Adipocyte (in vitro differentiated cells): Measurements from ENCODE around the gene COG8.

Source experiments
- DNase-seq: peaks from one replicate; pipeline ENCODE4 v3.0.0-alpha.2; 2015; ENCODE audit warnings: low read depth
- H3K27me3 ChIP-seq: replicated peaks from 2 replicates; pipeline ENCODE4 v1.7.0; 2013; ENCODE audit warnings: mild to moderate bottlenecking, low read length, moderate library complexity; ENCODE audit not compliant: control insufficient read depth, insufficient read depth
- H3K36me3 ChIP-seq: 2 replicates; pipeline ENCODE4 v1.7.0; 2013; ENCODE audit warnings: low read length, mild to moderate bottlenecking, moderate library complexity; ENCODE audit not compliant: control insufficient read depth, insufficient read depth, severe bottlenecking
- H3K4me1 ChIP-seq: 2 replicates; pipeline ENCODE4 v1.7.0; 2013; ENCODE audit warnings: mild to moderate bottlenecking, low read length, moderate library complexity; ENCODE audit not compliant: control insufficient read depth, insufficient read depth
- H3K4me3 ChIP-seq: 2 replicates; pipeline ENCODE4 v1.7.0; 2013; ENCODE audit warnings: mild to moderate bottlenecking, low read length, moderate library complexity
- H3K9ac ChIP-seq: 2 replicates; pipeline ENCODE4 v1.7.0; 2013; ENCODE audit warnings: mild to moderate bottlenecking, low read length, moderate library complexity
- H3K9me3 ChIP-seq: 2 replicates; pipeline ENCODE4 v1.7.0; 2013; ENCODE audit warnings: mild to moderate bottlenecking, low read length, moderate library complexity; ENCODE audit not compliant: control insufficient read depth

Gene COG8

GRCh38 chr16:69339289-69340094 is at the start of gene COG8, which contains the start of gene NIP7:
Gene COG8, minus strand, starts transcription at chr16:69339564. Its CDS starts 12 bp downstream, at chr16:69339552.
Gene NIP7, plus strand, starts transcription at chr16:69339772. Its CDS starts 58 bp downstream, at chr16:69339830.
- peak within 1 kb of the TSS; percentile 98 for H3K9ac ChIP-seq
- peaks cover 50% of the 10 kb centered on the region for H3K36me3 ChIP-seq
- peak within 1 kb of the TSS; percentile 99 for H3K4me3 ChIP-seq
- DNase-seq, result peak; percentile 99
- no peaks in the 10 kb centered on the region for H3K9me3 ChIP-seq
- no peaks in the 10 kb centered on the region for H3K27me3 ChIP-seq
- H3K4me1 ChIP-seq, result peaks cover 20% of the 10 kb centered on the region

GRCh38 chr16:69386596-69386995 is 47.2 kb upstream of the COG8 start:
- H3K27me3 ChIP-seq, result no peaks in the 10 kb centered on the region
- H3K9ac ChIP-seq, result peak overlapping the region; percentile 95
- H3K9me3 ChIP-seq, result no peaks in the 10 kb centered on the region
- peaks cover 25% of the 10 kb centered on the region for H3K36me3 ChIP-seq
- peak overlapping the region; percentile 93 for H3K4me3 ChIP-seq
- H3K4me1 ChIP-seq, result peaks cover 17% of the 10 kb centered on the region
- no peak for DNase-seq

GRCh38 chr16:69384974-69385373 is 45.6 kb upstream of the COG8 start:
- DNase-seq, result peak; percentile 15
- H3K9me3 ChIP-seq, result no peaks in the 10 kb centered on the region
- peak overlapping the region; percentile 93 for H3K4me3 ChIP-seq
- no peaks in the 10 kb centered on the region for H3K27me3 ChIP-seq
- peaks cover 35% of the 10 kb centered on the region for H3K36me3 ChIP-seq
- peaks cover 17% of the 10 kb centered on the region for H3K4me1 ChIP-seq
- H3K9ac ChIP-seq, result peak overlapping the region; percentile 95

GRCh38 chr16:69382421-69382820 is 43.1 kb upstream of the COG8 start:
- H3K36me3 ChIP-seq, result peaks cover 59% of the 10 kb centered on the region
- H3K27me3 ChIP-seq, result no peaks in the 10 kb centered on the region
- no peak overlapping the region for H3K9ac ChIP-seq
- H3K9me3 ChIP-seq, result no peaks in the 10 kb centered on the region
- H3K4me3 ChIP-seq, result no peak overlapping the region
- H3K4me1 ChIP-seq, result peaks cover 30% of the 10 kb centered on the region
- DNase-seq, result no peak

GRCh38 chr16:69381231-69381630 is 41.9 kb upstream of the COG8 start:
- H3K9ac ChIP-seq, result no peak overlapping the region
- H3K4me1 ChIP-seq, result peaks cover 24% of the 10 kb centered on the region
- H3K9me3 ChIP-seq, result no peaks in the 10 kb centered on the region
- no peak for DNase-seq
- H3K27me3 ChIP-seq, result no peaks in the 10 kb centered on the region
- peaks cover 61% of the 10 kb centered on the region for H3K36me3 ChIP-seq
- H3K4me3 ChIP-seq, result no peak overlapping the region

GRCh38 chr16:69378760-69379159 is 39.4 kb upstream of the COG8 start:
- no peaks in the 10 kb centered on the region for H3K9me3 ChIP-seq
- H3K4me1 ChIP-seq, result peaks cover 14% of the 10 kb centered on the region
- H3K36me3 ChIP-seq, result peaks cover 62% of the 10 kb centered on the region
- DNase-seq, result no peak
- H3K27me3 ChIP-seq, result no peaks in the 10 kb centered on the region
- no peak overlapping the region for H3K9ac ChIP-seq
- no peak overlapping the region for H3K4me3 ChIP-seq

GRCh38 chr16:69378036-69378435 is 38.7 kb upstream of the COG8 start:
- peaks cover 57% of the 10 kb centered on the region for H3K36me3 ChIP-seq

GRCh38 chr16:69376393-69377059 is 37.2 kb upstream of the COG8 start:
- H3K4me1 ChIP-seq, result peaks cover 13% of the 10 kb centered on the region
- peaks cover 56% of the 10 kb centered on the region for H3K36me3 ChIP-seq
- no peak overlapping the region for H3K9ac ChIP-seq
- no peak overlapping the region for H3K4me3 ChIP-seq
- H3K9me3 ChIP-seq, result no peaks in the 10 kb centered on the region
- H3K27me3 ChIP-seq, result no peaks in the 10 kb centered on the region
- DNase-seq, result no peak

More at GRCh38 chr16:69378036-69378435, 38.7 kb upstream of the COG8 start:
- Histone ChIP-seq H3K4me1 (peaks cover 13% of the 10 kb centered on the region), H3K4me3 (no peak overlapping the region), H3K9ac (no peak overlapping the region), H3K27me3 (no peaks in the 10 kb centered on the region), H3K9me3 (no peaks in the 10 kb centered on the region)
- DNase-seq, result no peak

- Histone ChIP-seq H3K27me3 (no peaks in the 10 kb centered on the region), H3K4me1 (peaks cover under 1% of the 10 kb centered on the region), H3K4me3 (no peak overlapping the region), H3K36me3 (peaks cover 58% of the 10 kb centered on the region), H3K9ac (no peak overlapping the region), H3K9me3 (no peaks in the 10 kb centered on the region)
- DNase-seq, result no peak
Measured at GRCh38 chr16:69373019-69373418, 33.7 kb upstream of the COG8 start.

- Histone ChIP-seq H3K4me3 (no peak overlapping the region), H3K9me3 (no peaks in the 10 kb centered on the region), H3K4me1 (no peaks in the 10 kb centered on the region), H3K36me3 (peaks cover 65% of the 10 kb centered on the region), H3K27me3 (no peaks in the 10 kb centered on the region), H3K9ac (no peak overlapping the region)
- no peak for DNase-seq
Measured at GRCh38 chr16:69371564-69371963, 32.2 kb upstream of the COG8 start.

GRCh38 chr16:69368866-69369265 is 29.5 kb upstream of the COG8 start:
- Histone ChIP-seq H3K36me3 (peaks cover 81% of the 10 kb centered on the region), H3K9ac (no peak overlapping the region), H3K4me1 (no peaks in the 10 kb centered on the region), H3K27me3 (no peaks in the 10 kb centered on the region), H3K4me3 (no peak overlapping the region), H3K9me3 (no peaks in the 10 kb centered on the region)
- no peak for DNase-seq
